ENCODE results near the gene CYCS.

DNA sequence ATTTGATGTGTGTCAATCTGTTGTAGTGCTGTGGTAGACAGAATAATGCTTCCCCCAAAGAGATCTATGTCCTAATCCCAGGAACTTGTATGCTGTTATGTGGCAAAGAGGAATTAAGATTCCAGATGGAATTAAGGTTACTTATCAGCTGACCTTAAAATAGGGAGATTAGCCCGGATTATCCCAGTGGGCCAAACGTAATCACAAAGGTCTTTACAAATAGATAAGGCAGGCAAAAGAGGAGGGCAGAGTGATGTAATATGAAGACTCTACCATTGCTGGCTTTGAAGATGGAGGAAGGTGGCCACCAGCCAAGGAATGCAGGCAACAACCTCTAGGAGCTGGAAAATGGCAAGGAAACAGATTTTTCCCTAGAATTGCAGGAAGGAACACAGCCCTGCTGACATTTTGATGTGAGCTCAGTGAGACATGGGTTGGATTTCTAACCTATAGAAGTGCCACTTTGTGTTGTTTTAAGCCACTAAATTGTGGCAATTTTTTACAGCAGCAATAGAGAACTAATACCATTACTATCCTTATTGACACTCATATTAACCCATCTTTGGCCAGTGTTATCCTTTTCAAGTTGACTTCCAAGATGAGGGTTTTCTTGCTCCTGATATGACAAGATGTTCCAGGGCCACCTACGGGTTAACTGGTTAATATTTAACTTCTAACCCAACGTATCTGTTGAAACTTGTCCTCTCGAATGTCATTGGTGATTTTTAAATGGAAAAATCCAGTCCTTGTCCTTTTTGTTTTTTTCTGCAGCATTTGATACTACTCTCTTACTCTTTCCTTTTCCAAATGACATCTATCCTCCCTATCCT, 29.3 kb downstream of the CYCS start:
- TF ChIP-seq POLR2A (IDR thresholded peaks at IDR 0.05; ENCODE audit: low read length) (no peak), GATA1 (IDR thresholded peaks at IDR 0.05; ENCODE audit: low read depth, low read length) (no peak)
